H54 (cell line): ENCODE measurements around the gene DPF3.
A peak's percentile ranks its signal among the peaks of the same experiment; 100 is the strongest.

ENCODE experiments used
- DNase-seq: peaks from one replicate; pipeline ENCODE4 v3.0.0; 2011; ENCODE audit warnings: low spot score, mixed read lengths; ENCODE audit not compliant: insufficient read length
- FAIRE-seq: peaks from 3 replicates; lab custom pipeline; 2011; peaks lifted over from hg19 to GRCh38; lab: Jason Lieb, UNC
- POLR2A ChIP-seq: IDR thresholded peaks from 2 replicates; pipeline ENCODE4 v1.6.1; 2011; ENCODE audit warnings: low read depth, mild to moderate bottlenecking, low read length

DPF3 gene

DNA sequence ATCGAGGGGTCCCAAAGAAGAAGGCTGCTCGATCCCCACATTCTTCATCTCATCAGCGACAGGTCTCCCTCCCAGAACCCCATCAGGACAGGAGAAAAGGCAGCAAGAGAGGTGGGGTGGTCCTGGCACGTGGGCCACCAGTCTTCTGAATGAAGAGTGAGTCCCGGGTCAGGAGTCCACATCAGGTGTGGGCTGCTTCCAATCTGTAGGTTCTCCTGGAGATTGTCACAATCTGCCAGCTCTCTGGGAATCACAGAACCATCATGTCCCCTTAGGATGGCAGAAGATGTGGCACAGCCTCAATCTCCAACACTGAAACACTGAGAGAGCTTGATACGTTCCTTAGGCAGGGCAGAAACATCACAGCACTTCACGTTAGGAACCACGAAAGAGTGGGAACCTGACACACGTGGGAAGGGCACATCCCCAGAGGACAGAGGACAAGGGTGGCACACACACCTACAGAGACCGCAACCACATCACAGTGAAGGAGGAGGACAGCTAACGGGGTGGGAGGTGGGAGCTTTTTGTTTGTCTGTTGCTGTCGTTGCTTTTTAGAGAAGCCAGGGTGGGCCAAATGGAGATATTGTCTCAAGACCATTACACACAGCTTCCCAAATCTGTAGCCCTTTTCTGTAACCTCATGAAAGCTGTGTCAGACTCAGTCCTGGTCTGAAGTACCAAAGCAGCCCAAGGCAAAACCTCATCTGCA lies 284.5 kb downstream of the DPF3 start:
- TF ChIP-seq POLR2A, result no peak
- FAIRE-seq (no peak), DNase-seq (no peak)

DNA sequence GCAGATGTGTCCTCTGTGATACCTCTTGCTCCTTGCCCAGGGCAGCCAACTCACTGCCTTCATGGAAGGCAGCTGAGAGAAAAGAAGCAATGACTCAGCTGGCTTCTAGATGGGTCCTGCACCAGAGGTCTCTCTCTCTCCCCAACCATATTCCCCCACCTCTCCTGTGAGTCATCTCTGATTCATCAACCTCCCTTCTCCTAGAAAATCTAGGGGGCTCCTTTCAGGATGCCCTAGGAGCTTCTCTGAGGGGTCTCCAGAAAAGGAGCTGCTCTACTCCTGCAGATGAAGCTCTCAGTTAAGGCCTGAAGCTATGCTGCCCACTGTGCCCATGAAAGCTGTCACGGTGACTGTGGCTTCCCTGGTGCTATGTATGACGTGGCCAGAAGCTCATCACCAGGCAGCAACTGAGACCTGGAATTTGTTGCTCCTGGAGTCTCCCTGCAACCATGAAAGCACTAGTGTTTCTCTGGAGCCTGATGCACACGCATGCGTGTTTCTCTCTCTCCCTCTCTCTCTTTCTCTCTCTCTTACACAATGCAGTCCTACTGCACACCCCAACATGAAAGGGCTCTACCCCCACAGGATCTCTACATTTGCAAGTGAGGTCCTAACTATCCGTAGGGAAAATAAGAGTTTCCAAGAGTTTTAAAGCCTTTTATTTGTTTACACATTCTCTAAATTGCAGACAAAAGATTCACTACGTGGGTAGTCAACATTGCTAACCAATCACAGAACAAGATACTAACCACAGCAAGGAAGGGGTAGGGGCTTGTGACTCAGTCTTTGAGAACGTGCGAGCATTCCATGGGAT lies 285.3 kb downstream of the DPF3 start:
- peak; percentile 53 for FAIRE-seq
- DNase-seq, result peak; percentile 97
- no peak for TF ChIP-seq POLR2A

DNA sequence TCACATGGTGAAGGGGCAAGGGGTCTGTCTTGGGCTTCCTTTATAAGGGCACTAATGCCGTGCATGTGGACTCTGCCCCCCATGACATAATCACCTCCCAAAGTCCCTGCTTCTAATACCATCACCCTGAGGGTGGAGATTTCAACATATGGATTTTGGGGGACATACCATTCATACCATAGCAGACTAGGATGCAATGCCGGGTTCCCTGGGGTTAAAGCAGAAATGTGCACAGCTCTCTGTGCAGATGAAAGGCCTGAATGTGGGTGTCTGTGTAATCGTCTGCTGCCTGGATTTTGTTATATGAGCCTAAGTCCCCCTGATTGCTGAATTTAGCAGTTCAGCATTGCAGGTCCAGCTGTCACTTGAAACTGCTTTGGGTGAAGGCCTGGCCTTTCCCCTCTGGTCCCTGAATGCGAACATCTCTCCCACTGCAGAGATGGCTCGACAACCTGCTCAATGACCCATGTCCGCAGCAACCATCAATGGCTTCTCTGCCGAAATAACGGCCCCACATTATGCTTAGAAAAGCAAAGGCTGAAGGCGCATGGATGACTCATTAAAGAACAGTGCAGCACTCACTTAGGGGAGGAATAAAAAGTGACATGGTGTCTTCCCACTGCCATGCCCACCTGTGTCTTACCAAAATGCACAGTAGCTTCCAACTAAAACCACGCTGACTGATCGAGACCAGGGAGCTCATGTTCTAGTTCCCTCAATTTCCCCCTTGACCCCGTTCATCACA lies 286.3 kb downstream of the DPF3 start:
- FAIRE-seq (no peak), DNase-seq (no peak)
- TF ChIP-seq POLR2A, result no peak

DNA sequence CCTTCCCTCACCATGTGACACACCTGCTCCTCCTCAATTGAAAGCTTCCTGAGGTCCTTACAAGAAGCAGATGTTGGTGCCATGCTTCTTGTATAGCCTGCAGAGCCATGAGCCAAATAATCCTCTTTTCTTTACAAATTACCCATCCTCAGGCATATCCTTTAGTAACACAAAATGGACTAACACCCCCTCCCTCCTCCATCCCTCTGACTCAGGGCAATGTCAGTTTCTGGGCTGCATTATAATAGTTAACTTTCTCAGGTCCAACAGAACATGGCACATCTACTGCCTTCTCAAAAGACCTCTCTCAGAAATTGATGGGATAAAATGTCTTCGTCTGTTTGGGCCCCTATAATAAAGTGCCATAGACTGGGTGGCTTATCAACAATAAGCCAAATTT lies 287.0 kb downstream of the DPF3 start:
- TF ChIP-seq POLR2A, result no peak

DNA sequence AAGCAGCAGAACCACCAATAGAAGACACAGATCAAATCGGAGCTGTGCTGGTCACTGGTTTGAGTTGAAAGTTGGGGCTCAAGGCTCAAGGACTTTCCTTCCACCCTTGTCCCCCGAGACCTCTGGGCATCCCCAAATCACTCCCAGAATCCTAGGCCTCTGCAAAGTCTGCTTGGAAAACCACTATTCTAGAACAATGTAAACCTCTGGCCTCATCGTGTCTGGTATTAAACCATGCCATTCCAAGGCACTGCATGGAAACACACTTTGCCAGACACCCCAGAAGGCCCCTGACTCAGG lies 288.0 kb downstream of the DPF3 start:
- DNase-seq (no peak), FAIRE-seq (no peak)
- TF ChIP-seq POLR2A, result no peak

More for the DNA sequence above, 287.0 kb downstream of the DPF3 start:
- FAIRE-seq (no peak), DNase-seq (no peak)

DNA sequence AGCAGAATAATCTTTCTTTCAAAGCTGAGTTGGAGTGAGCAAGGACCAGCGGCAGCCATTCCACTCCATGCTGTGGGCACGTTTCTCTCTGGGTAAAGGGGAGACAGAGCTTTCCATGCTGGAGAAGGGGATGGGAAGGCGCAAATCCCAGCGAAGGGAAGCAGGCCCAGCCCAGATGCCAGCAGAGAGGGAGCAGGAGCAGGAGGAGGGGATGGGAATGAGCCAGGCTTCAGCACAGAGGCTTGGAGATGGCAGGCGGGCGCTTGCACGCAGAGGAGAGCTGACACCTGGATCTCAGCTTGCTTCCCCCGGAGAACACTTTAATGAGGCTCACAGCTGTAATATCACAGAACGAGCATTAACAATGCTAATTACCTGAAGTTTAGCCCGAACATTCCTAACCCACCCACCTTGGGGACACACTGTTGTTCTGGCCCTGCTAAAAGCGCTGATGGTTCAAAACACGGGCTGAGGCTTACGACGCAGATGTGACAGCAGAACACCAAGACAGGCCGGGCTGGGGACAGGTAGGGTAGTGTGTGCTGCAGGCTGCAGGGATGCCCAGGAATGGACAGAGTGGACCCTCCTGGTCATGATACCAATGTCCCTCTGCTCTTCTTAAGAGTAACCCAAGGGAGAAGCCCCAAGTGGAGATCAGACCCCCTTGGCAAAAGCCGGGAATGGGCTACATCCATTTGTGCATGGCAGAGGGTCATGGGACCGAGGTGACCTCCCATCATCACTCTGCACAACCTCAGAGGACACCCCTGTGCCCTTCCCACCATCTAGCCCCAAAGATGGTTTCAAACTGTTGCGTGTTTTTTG lies 288.6 kb downstream of the DPF3 start:
- no peak for FAIRE-seq
- TF ChIP-seq POLR2A, result no peak
- no peak for DNase-seq

DNA sequence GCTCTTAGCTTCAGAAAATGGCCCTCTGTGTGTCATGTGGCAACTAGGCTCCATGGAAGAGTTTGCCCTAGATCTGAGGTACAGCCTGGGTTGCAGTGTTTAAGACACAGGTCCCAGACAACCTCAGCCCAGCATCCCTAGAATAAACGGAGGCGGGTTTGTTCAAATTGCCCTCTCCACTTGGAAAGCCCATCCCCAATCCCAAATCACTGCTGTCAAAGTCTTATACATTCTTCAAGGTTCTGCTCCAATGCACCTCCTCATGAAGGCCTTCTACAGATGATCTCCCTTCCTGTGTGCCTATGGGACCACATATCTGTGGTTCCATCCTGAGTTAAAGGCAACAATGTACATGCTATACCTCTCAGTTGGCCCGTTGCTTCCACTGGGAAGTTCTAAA lies 289.8 kb downstream of the DPF3 start:
- TF ChIP-seq POLR2A, result no peak
- DNase-seq, result no peak
- no peak for FAIRE-seq

DNA sequence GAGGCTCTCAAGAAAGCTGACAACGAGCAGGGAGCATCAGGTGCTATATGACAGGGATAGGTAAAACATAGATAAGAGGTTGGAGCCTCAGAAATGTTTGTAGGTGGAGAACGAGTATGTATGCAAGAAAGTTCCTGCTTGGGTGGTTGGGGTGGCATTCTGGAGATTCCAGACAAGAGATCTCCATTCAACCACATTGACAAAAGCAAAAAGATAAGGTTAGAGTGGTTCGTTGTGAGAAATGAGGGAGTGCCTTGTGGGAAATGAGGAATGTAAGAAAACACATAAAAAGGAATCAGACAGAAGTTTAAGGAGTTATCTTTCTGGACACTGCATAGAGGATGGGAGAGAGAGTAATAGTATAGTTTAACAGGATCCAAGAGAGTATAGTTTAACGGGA lies 290.3 kb downstream of the DPF3 start:
- TF ChIP-seq POLR2A, result no peak
- FAIRE-seq (no peak), DNase-seq (no peak)

DNA sequence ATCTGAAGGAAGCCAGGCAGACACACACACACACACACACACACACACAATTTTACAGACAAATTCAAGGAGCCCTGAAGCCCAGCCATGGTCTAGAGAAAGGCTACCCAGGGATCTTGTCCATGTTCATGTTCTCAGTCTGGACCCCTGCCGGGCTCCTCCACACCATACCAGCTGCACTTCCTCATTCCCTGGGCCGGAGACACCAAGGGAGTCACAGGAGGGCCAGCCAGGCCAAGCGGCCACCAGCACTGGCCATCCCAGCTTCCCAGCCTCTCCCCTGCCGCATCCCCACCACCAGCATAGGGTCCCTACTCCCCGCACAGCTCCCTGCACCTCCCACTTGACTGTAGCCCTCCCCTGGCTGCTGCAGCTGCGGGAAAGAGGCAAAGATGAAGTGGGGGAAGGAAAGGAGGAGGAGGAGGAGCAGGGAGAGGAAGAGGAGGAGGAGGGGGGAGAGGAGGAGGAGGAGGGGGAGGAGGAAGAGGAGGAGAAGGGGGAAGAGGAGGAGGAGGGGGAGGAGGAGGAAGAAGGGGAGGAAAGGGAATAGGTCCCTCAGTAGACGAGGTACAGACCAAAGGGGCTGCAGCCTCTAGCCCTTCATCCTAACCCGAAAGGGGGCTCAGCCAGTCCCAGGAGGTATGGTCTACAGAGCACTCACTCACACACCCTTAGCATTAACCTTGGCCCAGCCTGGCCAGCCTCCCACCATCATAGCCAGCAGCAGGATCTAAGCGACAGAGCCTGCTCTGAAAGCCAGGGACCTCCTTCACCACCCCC lies 293.2 kb downstream of the DPF3 start:
- FAIRE-seq (no peak), DNase-seq (no peak)
- TF ChIP-seq POLR2A, result no peak

DNA sequence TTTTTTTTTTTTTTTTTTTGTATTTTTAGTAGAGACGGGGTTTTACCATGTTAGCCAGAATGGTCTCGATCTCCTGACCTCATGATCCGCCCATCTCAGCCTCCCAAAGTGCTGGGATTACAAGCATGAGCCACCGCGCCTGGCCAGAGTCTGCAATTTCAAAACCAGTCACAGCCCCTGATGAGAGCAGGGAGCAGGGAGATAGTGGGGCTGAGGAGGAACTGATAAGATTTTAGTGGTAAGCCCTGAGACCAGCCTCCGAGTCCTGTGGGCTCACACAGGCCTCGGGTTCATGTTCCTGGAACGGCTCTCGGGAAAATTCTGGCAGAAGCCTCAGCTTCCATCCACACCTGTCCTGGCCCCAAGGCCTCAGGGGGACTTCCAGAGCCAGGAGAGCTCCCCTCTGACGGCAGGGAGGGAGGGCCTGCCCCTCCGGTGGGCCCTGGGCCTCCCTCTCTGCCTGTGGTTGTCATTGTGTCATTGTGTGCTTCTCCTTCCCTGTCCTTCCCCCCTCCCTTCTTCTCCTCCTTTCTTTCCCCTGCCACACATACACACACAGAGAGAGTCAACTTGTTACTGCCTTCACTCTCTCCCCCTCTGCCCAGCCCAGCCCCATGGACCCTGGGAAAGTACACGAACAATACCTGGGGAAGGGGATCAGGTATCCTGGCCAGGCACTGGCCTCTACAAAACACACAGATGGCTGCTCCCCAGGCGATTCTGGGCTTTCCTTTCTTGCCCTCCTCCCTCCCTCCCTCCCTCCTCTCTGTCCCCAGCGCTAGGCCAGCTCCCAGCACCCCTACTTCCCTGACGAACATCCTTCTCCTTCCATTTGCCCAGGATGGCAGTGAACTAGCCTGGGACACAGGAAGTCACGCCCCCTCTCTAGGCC lies 294.1 kb downstream of the DPF3 start:
- no peak for DNase-seq

DNA sequence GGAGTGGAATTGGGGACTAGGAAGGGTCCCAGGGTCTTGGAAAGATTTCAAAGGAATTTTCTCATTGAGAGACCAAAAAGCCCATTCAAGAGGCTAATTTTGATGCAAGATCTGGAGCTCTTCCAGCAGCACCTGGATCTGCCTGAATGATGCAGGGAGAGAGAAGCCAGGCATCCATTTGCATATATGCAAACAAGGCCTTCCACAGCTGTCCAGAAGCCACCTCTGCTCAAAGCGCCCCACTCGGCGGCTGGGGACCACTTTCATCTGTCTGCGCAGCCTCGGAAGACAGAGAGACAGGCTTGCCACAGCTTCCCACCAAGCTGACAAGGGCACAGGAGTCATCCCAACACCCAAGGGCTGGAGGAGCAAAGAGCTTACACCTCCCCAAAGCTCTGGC lies 295.6 kb downstream of the DPF3 start:
- no peak for FAIRE-seq
- TF ChIP-seq POLR2A, result no peak
- DNase-seq, result no peak

More for the DNA sequence above, 294.1 kb downstream of the DPF3 start:
- no peak for TF ChIP-seq POLR2A
- no peak for FAIRE-seq
